Tibial nerve (tissue), 4 donors: Measurements from ENCODE around the gene STX12. TPM values are rescaled to one million over a fixed set of nuclear protein-coding genes. Genes with fewer than 3 reads are reported as not detected.
A peak's percentile ranks its signal among the peaks of the same experiment; 100 is the strongest.

ENCODE experiments used
- DNase-seq, 2 donors: peaks; one replicate each; pipeline ENCODE4 v3.0.0-alpha.2; 2019; ENCODE audit warnings: low spot score in 2 of 2
- H3K27ac ChIP-seq, 4 donors: fragments of 200-600 bp; sonication (generic) in 3 of 4; one replicate each; pipeline ENCODE4 v1.5.1; 2017 to 2019; ENCODE audit warnings: mild to moderate bottlenecking in 1 of 4
- H3K27me3 ChIP-seq, 2 donors: fragments of 200-600 bp; sonication (generic) in 1 of 2; one replicate each; pipeline versions ENCODE4 v1.5.1 to v1.6.0; 2017 to 2019
- H3K36me3 ChIP-seq, 3 donors: fragments of 200-600 bp; sonication (generic); one replicate each; pipeline ENCODE4 v1.5.1; 2018 to 2019
- H3K4me1 ChIP-seq, 4 donors: fragments of 200-600 bp; sonication (generic) in 3 of 4; one replicate each; pipeline ENCODE4 v1.5.1; 2017 to 2019
- H3K4me3 ChIP-seq, 4 donors: fragments of 200-600 bp; sonication (generic) in 3 of 4; one replicate each; pipeline ENCODE4 v1.5.1; 2017 to 2019; ENCODE audit warnings: mild to moderate bottlenecking in 1 of 4, moderate library complexity in 1 of 4
- H3K9me3 ChIP-seq, 4 donors: fragments of 200-600 bp; sonication (generic) in 3 of 4; one replicate each; pipeline ENCODE4 v1.5.1; 2017 to 2019
- EP300 ChIP-seq, 2 donors: sonication (generic); formaldehyde crosslinking; IDR thresholded peaks; one replicate each; pipeline ENCODE4 v1.6.1; 2017; ENCODE audit warnings: antibody characterized with exemption in 2 of 2, mild to moderate bottlenecking in 1 of 2
- POLR2A ChIP-seq, 2 donors: fragments of 450-650 bp; IDR thresholded peaks; one replicate each; pipeline ENCODE4 v1.6.1; 2017; ENCODE audit warnings: antibody characterized with exemption in 2 of 2, mild to moderate bottlenecking in 2 of 2, moderate library complexity in 2 of 2
- WGBS, 2 donors: methylation state at CpG; one replicate each; pipeline ENCODE4 v1.1.5; 2018; 5-methylcytosine and 5-hydroxymethylcytosine counted together
- total RNA-seq, 4 donors: library from RNA; depleted of rRNA; stranded (reverse); fragments of >200 nt; gene quantifications; one replicate each; pipeline ENCODE4 v1.1.0, GENCODE V29; 2016
- TF ChIP-seq, protein P1 (sequence below), 5 experiments: fragments of 200-600 bp in 3 of 5; fragments of 450-650 bp in 2 of 5; sonication (generic) in 3 of 5; IDR thresholded peaks; one replicate each; pipeline ENCODE4 v1.5.1; 2016 to 2019; ENCODE audit warnings: antibody characterized with exemption in 5 of 5, mild to moderate bottlenecking in 3 of 5, moderate library complexity in 2 of 5

Gene STX12
- total RNA-seq, 4 donors from 2014 or later = 51.6 to 71.0 (median 66.9) TPM

DNA sequence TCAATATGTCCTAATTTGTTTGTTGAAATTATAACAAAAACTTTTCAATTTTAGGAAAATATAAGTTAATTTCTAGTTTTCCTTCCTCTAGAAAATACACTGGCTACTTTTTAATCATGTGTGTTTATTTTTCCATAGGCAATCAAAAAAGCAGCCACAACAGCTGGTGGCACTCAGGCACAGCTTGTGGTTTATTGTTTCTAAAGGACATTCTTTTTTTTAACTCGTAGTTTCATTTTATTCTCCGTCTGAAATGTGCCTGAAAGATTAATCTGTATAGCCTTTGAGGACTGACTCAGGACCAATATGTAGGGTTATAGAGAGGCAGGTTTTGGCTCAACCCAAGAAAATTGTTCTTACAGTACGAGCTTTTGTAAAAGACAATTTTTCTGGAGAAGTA, 20.7 kb upstream of the STX12 start:
- Histone ChIP-seq H3K4me1 (peaks cover 0 to 10% (median 0%) of the 10 kb centered on the region in 4 donors), H3K36me3 (peaks cover 1 to 88% (median 19%) of the 10 kb centered on the region in 3 donors), H3K27me3 (no peaks in the 10 kb centered on the region), H3K27ac (no peak overlapping the region), H3K9me3 (no peaks in the 10 kb centered on the region), H3K4me3 (no peak overlapping the region)
- DNase-seq = no peak
- WGBS, 2 donors = 75 to 77% methylated on average over 3 of the region's 3 CpGs
- TF ChIP-seq POLR2A (IDR thresholded peaks at IDR 0.05) (no peak), EP300 (IDR thresholded peaks at IDR 0.05) (no peak)
- TF ChIP-seq, protein P1, sequence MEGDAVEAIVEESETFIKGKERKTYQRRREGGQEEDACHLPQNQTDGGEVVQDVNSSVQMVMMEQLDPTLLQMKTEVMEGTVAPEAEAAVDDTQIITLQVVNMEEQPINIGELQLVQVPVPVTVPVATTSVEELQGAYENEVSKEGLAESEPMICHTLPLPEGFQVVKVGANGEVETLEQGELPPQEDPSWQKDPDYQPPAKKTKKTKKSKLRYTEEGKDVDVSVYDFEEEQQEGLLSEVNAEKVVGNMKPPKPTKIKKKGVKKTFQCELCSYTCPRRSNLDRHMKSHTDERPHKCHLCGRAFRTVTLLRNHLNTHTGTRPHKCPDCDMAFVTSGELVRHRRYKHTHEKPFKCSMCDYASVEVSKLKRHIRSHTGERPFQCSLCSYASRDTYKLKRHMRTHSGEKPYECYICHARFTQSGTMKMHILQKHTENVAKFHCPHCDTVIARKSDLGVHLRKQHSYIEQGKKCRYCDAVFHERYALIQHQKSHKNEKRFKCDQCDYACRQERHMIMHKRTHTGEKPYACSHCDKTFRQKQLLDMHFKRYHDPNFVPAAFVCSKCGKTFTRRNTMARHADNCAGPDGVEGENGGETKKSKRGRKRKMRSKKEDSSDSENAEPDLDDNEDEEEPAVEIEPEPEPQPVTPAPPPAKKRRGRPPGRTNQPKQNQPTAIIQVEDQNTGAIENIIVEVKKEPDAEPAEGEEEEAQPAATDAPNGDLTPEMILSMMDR (IDR thresholded peaks at IDR 0.05) = no peak

DNA sequence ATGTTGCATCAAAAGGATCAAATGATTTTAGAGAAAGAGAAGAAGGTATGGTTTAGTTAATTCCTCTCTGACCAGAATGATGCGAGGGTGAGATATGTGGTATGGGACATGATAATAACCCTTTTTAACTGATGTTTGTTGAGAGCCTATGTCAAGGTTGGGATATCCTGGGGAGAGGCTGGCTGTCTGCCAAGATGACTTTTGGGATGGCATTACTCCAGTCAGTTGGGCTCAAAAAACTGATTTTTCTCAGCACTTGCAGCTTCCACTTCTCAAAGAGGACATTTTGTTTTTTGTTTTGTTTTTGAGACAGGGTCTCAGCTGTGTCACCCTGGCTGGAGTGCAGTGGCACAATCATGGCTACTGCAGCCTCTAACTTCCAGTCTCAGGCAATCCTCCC, 17.7 kb upstream of the STX12 start:
- H3K27me3 ChIP-seq = no peaks in the 10 kb centered on the region
- H3K36me3 ChIP-seq = peaks cover 3 to 87% (median 15%) of the 10 kb centered on the region in 3 donors
- H3K4me3 ChIP-seq = no peak overlapping the region
- H3K27ac ChIP-seq = peak overlapping the region in 1 of 4 donors; percentile 51
- H3K9me3 ChIP-seq = no peaks in the 10 kb centered on the region
- 44 to 62% methylated on average over 1 of the region's 1 CpG for WGBS, 2 donors
- peaks cover 0 to 10% (median 0%) of the 10 kb centered on the region in 4 donors for H3K4me1 ChIP-seq
- no peak for DNase-seq
- TF ChIP-seq POLR2A (IDR thresholded peaks at IDR 0.05) (no peak), EP300 (IDR thresholded peaks at IDR 0.05) (no peak)
- TF ChIP-seq, protein P1 (IDR thresholded peaks at IDR 0.05) = no peak

DNA sequence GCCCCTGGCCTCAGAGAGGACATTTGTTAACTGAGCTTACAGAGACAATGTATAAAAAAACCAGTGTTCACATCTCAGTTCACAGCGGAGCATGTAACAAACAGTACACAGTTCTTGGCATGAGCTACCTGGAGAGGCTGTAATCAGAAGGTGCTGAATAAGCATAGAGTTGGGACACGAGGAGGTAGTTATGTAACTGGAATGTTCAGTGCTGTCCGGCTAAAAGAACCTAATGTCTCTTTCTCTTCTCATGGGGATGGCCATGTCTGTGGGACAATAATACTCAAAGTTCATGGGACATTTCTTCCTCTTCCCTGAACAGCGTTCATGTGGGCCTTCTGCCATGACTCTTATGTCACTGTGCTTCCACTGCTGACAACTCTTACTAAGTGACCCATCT, 17.2 kb upstream of the STX12 start:
- Histone ChIP-seq H3K4me1 (peaks cover 0 to 10% (median 0%) of the 10 kb centered on the region in 4 donors), H3K27me3 (no peaks in the 10 kb centered on the region), H3K36me3 (peaks cover 3 to 85% (median 16%) of the 10 kb centered on the region in 3 donors), H3K9me3 (no peaks in the 10 kb centered on the region), H3K27ac (peak overlapping the region in 1 of 4 donors; percentile 51), H3K4me3 (no peak overlapping the region)
- TF ChIP-seq EP300 (IDR thresholded peaks at IDR 0.05) (no peak), POLR2A (IDR thresholded peaks at IDR 0.05) (no peak)
- TF ChIP-seq, protein P1 (IDR thresholded peaks at IDR 0.05) = no peak
- WGBS, 2 donors = 72 to 77% methylated on average over 4 of the region's 4 CpGs
- no peak for DNase-seq

DNA sequence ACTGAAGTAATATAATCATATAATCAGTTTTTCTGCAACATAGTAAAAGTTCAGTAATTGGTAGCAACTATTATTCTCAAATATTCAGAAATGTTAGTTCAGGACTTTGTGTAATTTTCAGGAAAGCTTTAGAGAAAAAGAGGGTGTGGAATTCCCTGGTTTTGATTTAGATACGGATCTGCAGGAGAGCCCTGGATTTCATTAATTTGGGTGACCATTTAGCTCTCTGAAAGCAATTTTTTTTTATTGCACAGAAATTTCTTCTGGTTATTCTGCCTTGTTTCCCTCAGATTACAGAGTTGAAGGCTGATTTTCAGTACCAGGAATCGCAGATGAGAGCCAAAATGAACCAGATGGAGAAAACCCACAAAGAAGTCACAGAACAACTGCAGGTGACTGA, 13.8 kb upstream of the STX12 start:
- no peak for DNase-seq
- no peak overlapping the region for H3K27ac ChIP-seq
- H3K4me1 ChIP-seq = peaks cover 0 to 10% (median 0%) of the 10 kb centered on the region in 4 donors
- 86% methylated on average over 2 of the region's 2 CpGs for WGBS, 2 donors
- no peaks in the 10 kb centered on the region for H3K9me3 ChIP-seq
- H3K4me3 ChIP-seq = no peak overlapping the region
- no peaks in the 10 kb centered on the region for H3K27me3 ChIP-seq
- H3K36me3 ChIP-seq = peaks cover 3 to 79% (median 16%) of the 10 kb centered on the region in 3 donors
- TF ChIP-seq EP300 (IDR thresholded peaks at IDR 0.05) (no peak), POLR2A (IDR thresholded peaks at IDR 0.05) (no peak)
- TF ChIP-seq, protein P1 (IDR thresholded peaks at IDR 0.05) = no peak

DNA sequence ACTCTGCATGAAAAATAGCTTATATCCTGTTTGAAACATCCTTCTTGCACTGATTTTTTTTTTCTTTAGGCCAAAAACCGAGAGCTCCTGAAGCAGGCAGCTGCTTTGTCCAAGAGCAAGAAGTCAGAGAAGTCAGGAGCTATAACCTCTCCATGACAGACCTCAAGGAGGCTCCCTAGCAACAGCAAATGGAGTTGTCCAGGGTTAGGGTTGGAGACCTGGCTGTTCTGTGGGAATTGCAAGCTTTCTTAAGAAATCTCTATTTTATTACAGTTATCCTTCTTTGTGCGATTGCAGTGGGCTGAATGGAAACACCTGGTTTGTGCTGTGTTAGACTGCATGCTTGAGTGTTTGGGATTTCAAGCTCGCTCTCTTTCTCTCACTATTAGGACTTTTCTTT, 12.6 kb upstream of the STX12 start:
- 66 to 71% methylated on average over 3 of the region's 3 CpGs for WGBS, 2 donors
- Histone ChIP-seq H3K9me3 (no peaks in the 10 kb centered on the region), H3K4me1 (peaks cover 0 to 3% (median 0%) of the 10 kb centered on the region in 4 donors), H3K27me3 (no peaks in the 10 kb centered on the region), H3K27ac (no peak overlapping the region), H3K36me3 (peaks cover 3 to 69% (median 11%) of the 10 kb centered on the region in 3 donors), H3K4me3 (no peak overlapping the region)
- no peak for DNase-seq
- TF ChIP-seq, protein P1 (IDR thresholded peaks at IDR 0.05) = no peak
- no peak for TF ChIP-seq EP300 (IDR thresholded peaks at IDR 0.05)
- no peak for TF ChIP-seq POLR2A (IDR thresholded peaks at IDR 0.05)
